ENCODE data around the gene CD101. TPM values are rescaled to one million over a fixed set of nuclear protein-coding genes. Genes with fewer than 3 reads are reported as not detected.

CD101 gene
- total RNA-seq, 3 donors from 2014 or later, result 0.32 to 3.9 (median 0.73) TPM

DNA sequence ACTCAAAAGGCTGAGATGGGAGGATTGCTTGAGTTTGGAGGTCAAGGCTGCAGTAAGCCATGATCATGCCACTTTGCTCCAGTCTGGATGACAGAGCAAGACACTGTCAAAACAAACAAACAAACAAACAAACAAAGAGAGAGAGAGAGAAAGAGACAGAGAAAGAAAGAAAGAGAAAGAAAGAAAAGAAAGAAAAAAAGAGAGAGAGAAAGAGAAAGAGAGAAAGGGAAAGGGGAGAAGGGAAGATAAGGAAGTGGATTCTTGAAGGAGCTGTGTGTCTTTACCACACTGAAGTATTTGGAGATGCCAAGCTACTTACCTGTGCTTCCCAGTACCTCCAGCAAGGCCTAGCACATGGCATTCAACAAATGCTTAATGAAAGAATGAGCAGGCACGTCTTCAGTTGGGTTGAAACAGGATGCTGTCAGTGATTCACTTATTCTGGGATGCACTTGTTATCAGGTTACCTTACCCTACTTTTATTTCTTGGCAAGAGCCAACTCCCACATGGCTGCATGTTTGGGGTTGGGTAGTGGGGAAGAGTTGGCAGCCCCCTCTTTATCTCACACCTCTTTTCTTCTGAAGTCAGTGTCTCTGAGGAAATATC is 28.8 kb downstream of the CD101 start:
- Histone ChIP-seq H3K36me3 (no peaks in the 10 kb centered on the region), H3K9me3 (no peaks in the 10 kb centered on the region), H3K4me3 (no peak overlapping the region), H3K4me1 (no peaks in the 10 kb centered on the region), H3K27ac (no peak overlapping the region), H3K27me3 (no peaks in the 10 kb centered on the region)
- intact Hi-C loops (cut with DNase I; ENCODE audit: low total_unique reads), result no loop called here
- TF ChIP-seq, protein P1, sequence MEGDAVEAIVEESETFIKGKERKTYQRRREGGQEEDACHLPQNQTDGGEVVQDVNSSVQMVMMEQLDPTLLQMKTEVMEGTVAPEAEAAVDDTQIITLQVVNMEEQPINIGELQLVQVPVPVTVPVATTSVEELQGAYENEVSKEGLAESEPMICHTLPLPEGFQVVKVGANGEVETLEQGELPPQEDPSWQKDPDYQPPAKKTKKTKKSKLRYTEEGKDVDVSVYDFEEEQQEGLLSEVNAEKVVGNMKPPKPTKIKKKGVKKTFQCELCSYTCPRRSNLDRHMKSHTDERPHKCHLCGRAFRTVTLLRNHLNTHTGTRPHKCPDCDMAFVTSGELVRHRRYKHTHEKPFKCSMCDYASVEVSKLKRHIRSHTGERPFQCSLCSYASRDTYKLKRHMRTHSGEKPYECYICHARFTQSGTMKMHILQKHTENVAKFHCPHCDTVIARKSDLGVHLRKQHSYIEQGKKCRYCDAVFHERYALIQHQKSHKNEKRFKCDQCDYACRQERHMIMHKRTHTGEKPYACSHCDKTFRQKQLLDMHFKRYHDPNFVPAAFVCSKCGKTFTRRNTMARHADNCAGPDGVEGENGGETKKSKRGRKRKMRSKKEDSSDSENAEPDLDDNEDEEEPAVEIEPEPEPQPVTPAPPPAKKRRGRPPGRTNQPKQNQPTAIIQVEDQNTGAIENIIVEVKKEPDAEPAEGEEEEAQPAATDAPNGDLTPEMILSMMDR (IDR thresholded peaks at IDR 0.05), result no peak
- TF ChIP-seq POLR2AphosphoS5 (IDR thresholded peaks at IDR 0.05) (no peak), POLR2A (IDR thresholded peaks at IDR 0.05) (no peak)
- no peak for DNase-seq (ENCODE audit: low spot score in 2 of 2)

- no peak for TF ChIP-seq POLR2A (IDR thresholded peaks at IDR 0.05)
- TF ChIP-seq, protein P1 (IDR thresholded peaks at IDR 0.05), result no peak
- TF ChIP-seq POLR2AphosphoS5 (IDR thresholded peaks at IDR 0.05), result no peak
- no peaks in the 10 kb centered on the region for H3K27me3 ChIP-seq
- DNase-seq (ENCODE audit: low spot score in 2 of 2), result no peak
- H3K27ac ChIP-seq, result no peak overlapping the region
- H3K9me3 ChIP-seq, result no peaks in the 10 kb centered on the region
- H3K36me3 ChIP-seq, result no peaks in the 10 kb centered on the region
- intact Hi-C loops (cut with DNase I; ENCODE audit: low total_unique reads), result no loop called here
- no peak overlapping the region for H3K4me3 ChIP-seq
- no peaks in the 10 kb centered on the region for H3K4me1 ChIP-seq
Measured at GRCh38 chr1:117032266-117032665, 30.7 kb downstream of the CD101 start.

- no peak for DNase-seq (ENCODE audit: low spot score in 2 of 2)
- intact Hi-C loops (cut with DNase I; ENCODE audit: low total_unique reads), result no loop called here
- peak overlapping the region; percentile 45 to 60 for H3K27ac ChIP-seq
- H3K4me1 ChIP-seq, result no peaks in the 10 kb centered on the region
- H3K27me3 ChIP-seq, result no peaks in the 10 kb centered on the region
- H3K36me3 ChIP-seq, result no peaks in the 10 kb centered on the region
- no peak overlapping the region for H3K4me3 ChIP-seq
- TF ChIP-seq POLR2A (IDR thresholded peaks at IDR 0.05), result no peak
- TF ChIP-seq POLR2AphosphoS5 (IDR thresholded peaks at IDR 0.05), result no peak
- TF ChIP-seq, protein P1 (IDR thresholded peaks at IDR 0.05), result no peak
- no peaks in the 10 kb centered on the region for H3K9me3 ChIP-seq
Measured at GRCh38 chr1:117032681-117033539, 31.4 kb downstream of the CD101 start.

DNA sequence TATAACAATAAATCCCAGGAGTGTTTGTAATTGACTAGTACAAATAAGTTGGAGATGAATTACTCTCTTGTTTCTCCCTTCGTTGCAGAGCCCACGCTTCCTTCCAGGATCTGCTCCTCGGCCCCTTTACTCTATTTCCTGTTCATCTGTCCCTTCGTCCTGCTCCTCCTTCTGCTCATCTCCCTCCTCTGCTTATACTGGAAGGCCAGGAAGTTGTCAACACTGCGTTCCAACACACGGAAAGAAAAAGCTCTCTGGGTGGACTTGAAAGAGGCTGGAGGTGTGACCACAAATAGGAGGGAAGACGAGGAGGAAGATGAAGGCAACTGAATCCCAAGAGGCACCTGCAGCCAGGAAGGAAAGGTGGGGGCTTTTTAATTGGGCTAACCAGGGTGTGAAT is 32.2 kb downstream of the CD101 start:
- TF ChIP-seq, protein P1 (IDR thresholded peaks at IDR 0.05), result no peak
- TF ChIP-seq POLR2A (IDR thresholded peaks at IDR 0.05) (no peak), POLR2AphosphoS5 (IDR thresholded peaks at IDR 0.05) (no peak)
- DNase-seq (ENCODE audit: low spot score in 2 of 2), result no peak
- Histone ChIP-seq H3K4me1 (no peaks in the 10 kb centered on the region), H3K27ac (peak overlapping the region; percentile 28 to 45), H3K36me3 (no peaks in the 10 kb centered on the region), H3K9me3 (no peaks in the 10 kb centered on the region), H3K4me3 (no peak overlapping the region), H3K27me3 (no peaks in the 10 kb centered on the region)
- intact Hi-C loops (cut with DNase I; ENCODE audit: low total_unique reads), result no loop called here

DNA sequence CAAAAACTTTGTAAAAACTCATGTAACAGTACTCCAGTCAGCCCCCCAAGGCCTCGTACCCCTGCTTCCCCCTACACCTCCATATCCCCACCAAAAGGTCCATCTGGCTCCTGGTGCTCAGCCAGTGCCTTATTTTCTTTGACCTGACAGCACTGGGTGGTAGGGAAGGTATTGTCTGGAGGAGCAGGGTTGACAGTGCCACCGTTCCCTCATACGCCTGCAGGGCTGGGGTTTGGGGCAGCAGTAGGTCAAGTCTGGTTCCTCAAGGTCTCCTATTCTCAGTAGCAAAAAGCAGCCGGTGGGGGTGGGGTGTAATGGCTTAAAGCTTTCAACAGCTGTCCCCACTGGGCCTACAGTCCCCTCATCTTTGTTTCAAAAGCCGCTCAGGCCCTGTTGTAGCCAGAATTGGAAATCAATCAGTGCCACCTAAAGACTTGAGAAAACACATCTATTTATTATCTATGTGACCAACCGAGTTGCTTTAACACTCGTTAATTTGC is 33.3 kb downstream of the CD101 start:
- Histone ChIP-seq H3K27ac (no peak overlapping the region), H3K4me3 (no peak overlapping the region), H3K9me3 (no peaks in the 10 kb centered on the region), H3K4me1 (no peaks in the 10 kb centered on the region), H3K36me3 (no peaks in the 10 kb centered on the region), H3K27me3 (no peaks in the 10 kb centered on the region)
- TF ChIP-seq POLR2A (IDR thresholded peaks at IDR 0.05) (no peak), POLR2AphosphoS5 (IDR thresholded peaks at IDR 0.05) (no peak)
- TF ChIP-seq, protein P1 (IDR thresholded peaks at IDR 0.05), result no peak
- intact Hi-C loops (cut with DNase I; ENCODE audit: low total_unique reads), result no loop called here
- DNase-seq (ENCODE audit: low spot score in 2 of 2), result no peak
